WTC11 (cell line): ENCODE results near the gene MADCAM1.

Experiments
- CREB1 ChIP-seq: sonication (generic); formaldehyde crosslinking; IDR thresholded peaks from 2 replicates; pipeline ENCODE4 v1.8.0; 2023; ENCODE audit warnings: mild to moderate bottlenecking, missing genetic modification reagents
- CTCF ChIP-seq: fragments of 200-600 bp; IDR thresholded peaks from 2 replicates; pipeline ENCODE4 v1.8.0; 2022; ENCODE audit warnings: antibody characterized with exemption
- E2F5 ChIP-seq: sonication (generic); formaldehyde crosslinking; IDR thresholded peaks from 2 replicates; pipeline ENCODE4 v1.8.1; 2022; ENCODE audit warnings: mild to moderate bottlenecking, moderate library complexity, missing genetic modification reagents
- JUN ChIP-seq: sonication (generic); formaldehyde crosslinking; IDR thresholded peaks from 2 replicates; pipeline ENCODE4 v1.8.0; 2023; ENCODE audit warnings: mild to moderate bottlenecking, missing genetic modification reagents
- MXD4 ChIP-seq: fragments of 250-450 bp; sonication (Bioruptor Pico); IDR thresholded peaks from 2 replicates; pipeline ENCODE4 v1.8.0; 2021; ENCODE audit warnings: mild to moderate bottlenecking, moderate library complexity, borderline replicate concordance
- MYBL2 ChIP-seq: sonication (generic); formaldehyde crosslinking; IDR thresholded peaks from 2 replicates; pipeline ENCODE4 v1.8.1; 2023; ENCODE audit warnings: mild to moderate bottlenecking, moderate library complexity, missing genetic modification reagents
- NFYB ChIP-seq: sonication (generic); formaldehyde crosslinking; conservative IDR thresholded peaks from 2 replicates; pipeline ENCODE4 v1.8.0; 2022; ENCODE audit warnings: low read depth, missing genetic modification reagents
- SP1 ChIP-seq: sonication (generic); formaldehyde crosslinking; conservative IDR thresholded peaks from 2 replicates; pipeline ENCODE4 v1.8.1; 2022; ENCODE audit warnings: missing genetic modification reagents
- TEAD4 ChIP-seq: sonication (generic); formaldehyde crosslinking; IDR thresholded peaks from 2 replicates; pipeline ENCODE4 v1.8.0; 2022; ENCODE audit warnings: mild to moderate bottlenecking, missing genetic modification reagents
- ZBTB43 ChIP-seq: sonication (generic); formaldehyde crosslinking; IDR thresholded peaks from 2 replicates; pipeline ENCODE4 v1.8.1; 2023; ENCODE audit warnings: mild to moderate bottlenecking, missing genetic modification reagents
- ZNF425 ChIP-seq: fragments of 250-450 bp; sonication (Bioruptor Pico); conservative IDR thresholded peaks from 2 replicates; pipeline ENCODE4 v1.9.0; 2021; ENCODE audit warnings: mild to moderate bottlenecking

- TF ChIP-seq CREB1 (CRISPR knock-in tag) (no peak), ZBTB43 (CRISPR knock-in tag) (no peak), CTCF (no peak), MYBL2 (CRISPR knock-in tag) (no peak), JUN (CRISPR knock-in tag) (no peak), MXD4 (CRISPR knock-in tag) (no peak), SP1 (CRISPR knock-in tag) (no peak), TEAD4 (no peak), ZNF425 (CRISPR knock-in tag) (no peak), NFYB (CRISPR knock-in tag) (no peak), E2F5 (CRISPR knock-in tag) (no peak)
Measured at GRCh38 chr19:447064-447426, 49.2 kb upstream of the MADCAM1 start.
